ENCODE measurements around the gene USP47. TPM values are rescaled to one million over a fixed set of nuclear protein-coding genes. Genes with fewer than 3 reads are reported as not detected.
A peak's percentile ranks its signal among the peaks of the same experiment; 100 is the strongest.

USP47 gene
- total and polyA plus RNA-seq, 2 of the 13 experiments (the other 11 are each of a cell fraction or from before 2014, with no cell fraction given), result 12.2 to 52.7 TPM

- TF ChIP-seq NR3C1 (CRISPR knock-in tag; IDR thresholded peaks at IDR 0.05), result no peak
- TF ChIP-seq, protein P1, sequence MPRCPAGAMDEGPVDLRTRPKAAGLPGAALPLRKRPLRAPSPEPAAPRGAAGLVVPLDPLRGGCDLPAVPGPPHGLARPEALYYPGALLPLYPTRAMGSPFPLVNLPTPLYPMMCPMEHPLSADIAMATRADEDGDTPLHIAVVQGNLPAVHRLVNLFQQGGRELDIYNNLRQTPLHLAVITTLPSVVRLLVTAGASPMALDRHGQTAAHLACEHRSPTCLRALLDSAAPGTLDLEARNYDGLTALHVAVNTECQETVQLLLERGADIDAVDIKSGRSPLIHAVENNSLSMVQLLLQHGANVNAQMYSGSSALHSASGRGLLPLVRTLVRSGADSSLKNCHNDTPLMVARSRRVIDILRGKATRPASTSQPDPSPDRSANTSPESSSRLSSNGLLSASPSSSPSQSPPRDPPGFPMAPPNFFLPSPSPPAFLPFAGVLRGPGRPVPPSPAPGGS (CRISPR knock-in tag; IDR thresholded peaks at IDR 0.05), result 0 out of 2 replicates have a peak, but pooled peaks have one; percentile 40
- TF ChIP-seq KDM5B (CRISPR knock-in tag; IDR thresholded peaks at IDR 0.05; ENCODE audit: borderline replicate concordance), result peak; percentile 96
- TF ChIP-seq, protein P2, sequence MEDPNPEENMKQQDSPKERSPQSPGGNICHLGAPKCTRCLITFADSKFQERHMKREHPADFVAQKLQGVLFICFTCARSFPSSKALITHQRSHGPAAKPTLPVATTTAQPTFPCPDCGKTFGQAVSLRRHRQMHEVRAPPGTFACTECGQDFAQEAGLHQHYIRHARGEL (CRISPR knock-in tag; IDR thresholded peaks at IDR 0.05), result peak; percentile 49; the same call in 1 of the 2 replicates
- TF ChIP-seq, protein P3, sequence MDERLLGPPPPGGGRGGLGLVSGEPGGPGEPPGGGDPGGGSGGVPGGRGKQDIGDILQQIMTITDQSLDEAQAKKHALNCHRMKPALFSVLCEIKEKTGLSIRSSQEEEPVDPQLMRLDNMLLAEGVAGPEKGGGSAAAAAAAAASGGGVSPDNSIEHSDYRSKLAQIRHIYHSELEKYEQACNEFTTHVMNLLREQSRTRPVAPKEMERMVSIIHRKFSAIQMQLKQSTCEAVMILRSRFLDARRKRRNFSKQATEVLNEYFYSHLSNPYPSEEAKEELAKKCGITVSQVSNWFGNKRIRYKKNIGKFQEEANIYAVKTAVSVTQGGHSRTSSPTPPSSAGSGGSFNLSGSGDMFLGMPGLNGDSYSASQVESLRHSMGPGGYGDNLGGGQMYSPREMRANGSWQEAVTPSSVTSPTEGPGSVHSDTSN (CRISPR knock-in tag; IDR thresholded peaks at IDR 0.05), result no peak
- no peak for TF ChIP-seq MTA3 (CRISPR knock-in tag; IDR thresholded peaks at IDR 0.05)
- TF ChIP-seq NR2F1 (CRISPR knock-in tag; IDR thresholded peaks at IDR 0.05), result no peak
- peak; percentile 95; the same call in 1 of the 2 replicates for TF ChIP-seq ZNF225 (CRISPR knock-in tag; IDR thresholded peaks at IDR 0.05)
- TF ChIP-seq ZNF672 (CRISPR knock-in tag; IDR thresholded peaks at IDR 0.05), result no peak
- TF ChIP-seq ZNF567 (CRISPR knock-in tag; IDR thresholded peaks at IDR 0.05; ENCODE audit: borderline replicate concordance), result no peak
- TF ChIP-seq FLYWCH1 (CRISPR knock-in tag; IDR thresholded peaks at IDR 0.05), result no peak
- no peak for TF ChIP-seq NR2F2 (IDR thresholded peaks at IDR 0.05; ENCODE audit: borderline replicate concordance, low read depth)
- TF ChIP-seq ZNF24 (IDR thresholded peaks at IDR 0.05), result no peak; the same call in 1 of the 2 replicates
- TF ChIP-seq, protein P4, sequence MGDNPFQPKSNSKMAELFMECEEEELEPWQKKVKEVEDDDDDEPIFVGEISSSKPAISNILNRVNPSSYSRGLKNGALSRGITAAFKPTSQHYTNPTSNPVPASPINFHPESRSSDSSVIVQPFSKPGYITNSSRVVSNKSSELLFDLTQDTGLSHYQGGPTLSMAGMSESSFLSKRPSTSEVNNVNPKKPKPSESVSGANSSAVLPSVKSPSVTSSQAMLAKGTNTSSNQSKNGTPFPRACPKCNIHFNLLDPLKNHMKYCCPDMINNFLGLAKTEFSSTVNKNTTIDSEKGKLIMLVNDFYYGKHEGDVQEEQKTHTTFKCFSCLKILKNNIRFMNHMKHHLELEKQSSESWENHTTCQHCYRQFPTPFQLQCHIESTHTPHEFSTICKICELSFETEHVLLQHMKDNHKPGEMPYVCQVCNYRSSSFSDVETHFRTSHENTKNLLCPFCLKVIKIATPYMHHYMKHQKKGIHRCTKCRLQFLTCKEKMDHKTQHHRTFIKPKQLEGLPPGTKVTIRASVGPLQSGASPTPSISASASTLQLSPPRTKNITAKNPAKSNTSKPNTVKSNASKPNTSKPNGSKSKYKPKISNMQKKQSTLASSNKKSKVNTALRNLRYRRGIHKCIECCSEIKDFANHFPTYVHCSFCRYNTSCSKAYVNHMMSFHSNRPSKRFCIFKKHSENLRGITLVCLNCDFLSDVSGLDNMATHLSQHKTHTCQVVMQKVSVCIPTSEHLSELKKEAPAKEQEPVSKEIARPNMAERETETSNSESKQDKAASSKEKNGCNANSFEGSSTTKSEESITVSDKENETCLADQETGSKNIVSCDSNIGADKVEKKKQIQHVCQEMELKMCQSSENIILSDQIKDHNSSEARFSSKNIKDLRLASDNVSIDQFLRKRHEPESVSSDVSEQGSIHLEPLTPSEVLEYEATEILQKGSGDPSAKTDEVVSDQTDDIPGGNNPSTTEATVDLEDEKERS (CRISPR knock-in tag; IDR thresholded peaks at IDR 0.05), result 0 out of 2 replicates have a peak, but pooled peaks have one; percentile 38
- TF ChIP-seq TGIF2 (CRISPR knock-in tag; IDR thresholded peaks at IDR 0.05), result 0 out of 2 replicates have a peak, but pooled peaks have one; percentile 1
- TF ChIP-seq HBP1 (CRISPR knock-in tag; IDR thresholded peaks at IDR 0.05; ENCODE audit: low read depth), result no peak
- 0 out of 2 replicates have a peak, but pooled peaks have one; percentile 37 for TF ChIP-seq ZSCAN31 (CRISPR knock-in tag; IDR thresholded peaks at IDR 0.05; ENCODE audit: low read depth)
Observed at GRCh38 chr11:11841723-11842420, at the start of gene USP47 (continued).
